ENCODE results near the gene XRCC5. TPM values are rescaled to one million over a fixed set of nuclear protein-coding genes. Genes with fewer than 3 reads are reported as not detected.

XRCC5 gene
- total RNA-seq, 5 donors from 2014 or later (not counting 1 experiment from before 2014, with no cell fraction given): 187 to 219 (median 202) TPM

- WGBS (ENCODE audit: insufficient coverage): no CpG with 5 or more reads among the region's 3 CpGs
- Histone ChIP-seq H3K27me3 (replicated peaks in 1 of 2; ENCODE audit: control insufficient read depth in 2 of 2, extremely low read depth in 1 of 2, insufficient read depth in 2 of 2, low read length in 1 of 2) (no peaks in the 10 kb centered on the region), H3K4me1 (ENCODE audit: control insufficient read depth in 1 of 2, extremely low read depth in 1 of 2, insufficient read depth in 2 of 2, low read length in 2 of 2) (peaks cover 5% of the 10 kb centered on the region in 2 experiments), H3K27ac (ENCODE audit: low read length) (no peak overlapping the region), H3K36me3 (ENCODE audit: control insufficient read depth in 2 of 2, extremely low read depth in 1 of 2, insufficient read depth in 1 of 2, low read length in 1 of 2) (peaks cover 0 to 14% of the 10 kb centered on the region in 2 donors), H3K9me3 (no peaks in the 10 kb centered on the region), H3K4me3 (ENCODE audit: control insufficient read depth in 1 of 2, extremely low read depth in 1 of 2, low read length in 1 of 2) (no peak overlapping the region)
- ATAC-seq (replicated peaks in 1 of 4) (no peak), DNase-seq (no peak)
- Mint-ChIP-seq H3K4me3 (no peak overlapping the region), H3K27me3 (no peaks in the 10 kb centered on the region), H3K36me3 (peaks cover 16% of the 10 kb centered on the region), H3K9me3 (no peaks in the 10 kb centered on the region), H3K27ac (no peak overlapping the region), H3K4me1 (peaks cover 11 to 16% (median 11%) of the 10 kb centered on the region in 3 donors)
- CTCF ChIA-PET: interaction anchor here in 1 of 2 donors (1.1 kb wide), 1 partner anchor 9 kb away, joined by 3 read pairs; no protein-coding TSS in a partner anchor
- POLR2A ChIA-PET: no interaction called here
Measured at GRCh38 chr2:216104691-216105090, 4.5 kb upstream of the XRCC5 start.

GRCh38 chr2:216107320-216107719 lies 1.8 kb upstream of the XRCC5 start:
- peaks cover 0 to 12% of the 10 kb centered on the region in 2 donors for H3K36me3 ChIP-seq (ENCODE audit: control insufficient read depth in 2 of 2, extremely low read depth in 1 of 2, insufficient read depth in 1 of 2, low read length in 1 of 2)
- H3K4me1 ChIP-seq (ENCODE audit: control insufficient read depth in 1 of 2, extremely low read depth in 1 of 2, insufficient read depth in 2 of 2, low read length in 2 of 2): peaks cover 12 to 24% of the 10 kb centered on the region in 2 experiments
- H3K27ac ChIP-seq (ENCODE audit: low read length): no peak overlapping the region
- no peak overlapping the region for H3K27ac Mint-ChIP-seq
- ChIA-PET CTCF (interaction anchor here (0.5 to 0.6 kb wide), 3 partner anchors 23 to 391 kb away, joined by 3 to 4 read pairs (median 3); partner anchors contain the start of gene RPL37A (in 1 of the 2)), POLR2A (interaction anchor here (0.8 to 1.1 kb wide), 2 partner anchors 23 to 213 kb away, joined by 3 to 4 read pairs; no protein-coding TSS in a partner anchor)
- H3K27me3 Mint-ChIP-seq: no peaks in the 10 kb centered on the region
- no CpG with 5 or more reads among the region's 8 CpGs for WGBS (ENCODE audit: insufficient coverage)
- no peaks in the 10 kb centered on the region for H3K27me3 ChIP-seq (replicated peaks in 1 of 2; ENCODE audit: control insufficient read depth in 2 of 2, extremely low read depth in 1 of 2, insufficient read depth in 2 of 2, low read length in 1 of 2)
- no peak for DNase-seq
- no peaks in the 10 kb centered on the region for H3K9me3 Mint-ChIP-seq
- no peak overlapping the region for H3K4me3 Mint-ChIP-seq
- H3K36me3 Mint-ChIP-seq: peaks cover 17% of the 10 kb centered on the region
- peaks cover 37 to 42% (median 37%) of the 10 kb centered on the region in 3 donors for H3K4me1 Mint-ChIP-seq
- no peak for ATAC-seq (replicated peaks in 1 of 4)
- no peak overlapping the region for H3K4me3 ChIP-seq (ENCODE audit: control insufficient read depth in 1 of 2, extremely low read depth in 1 of 2, low read length in 1 of 2)
- no peaks in the 10 kb centered on the region for H3K9me3 ChIP-seq

GRCh38 chr2:216107760-216108159 lies 1.4 kb upstream of the XRCC5 start:
- DNase-seq (no peak), ATAC-seq (replicated peaks in 1 of 4) (no peak)
- H3K27ac Mint-ChIP-seq: no peak overlapping the region
- ChIA-PET POLR2A (interaction anchor here (0.6 to 1.1 kb wide), 4 partner anchors 10 to 250 kb away, joined by 3 to 4 read pairs (median 4); no protein-coding TSS in a partner anchor), CTCF (interaction anchor here (0.5 to 1.0 kb wide), 4 partner anchors 23 to 391 kb away, joined by 3 read pairs; partner anchors contain the start of gene RPL37A (in 1 of the 2))
- no peak overlapping the region for H3K27ac ChIP-seq (ENCODE audit: low read length)
- WGBS (ENCODE audit: insufficient coverage): 100% methylated on average over 6 of the region's 13 CpGs
- H3K27me3 ChIP-seq (replicated peaks in 1 of 2; ENCODE audit: control insufficient read depth in 2 of 2, extremely low read depth in 1 of 2, insufficient read depth in 2 of 2, low read length in 1 of 2): no peaks in the 10 kb centered on the region
- H3K4me1 ChIP-seq (ENCODE audit: control insufficient read depth in 1 of 2, extremely low read depth in 1 of 2, insufficient read depth in 2 of 2, low read length in 2 of 2): peaks cover 13 to 24% of the 10 kb centered on the region in 2 experiments
- peaks cover 22% of the 10 kb centered on the region for H3K36me3 Mint-ChIP-seq
- no peak overlapping the region for H3K4me3 ChIP-seq (ENCODE audit: control insufficient read depth in 1 of 2, extremely low read depth in 1 of 2, low read length in 1 of 2)
- H3K27me3 Mint-ChIP-seq: no peaks in the 10 kb centered on the region
- H3K9me3 ChIP-seq: no peaks in the 10 kb centered on the region
- H3K4me1 Mint-ChIP-seq: peaks cover 41 to 46% (median 42%) of the 10 kb centered on the region in 3 donors
- H3K9me3 Mint-ChIP-seq: no peaks in the 10 kb centered on the region
- H3K36me3 ChIP-seq (ENCODE audit: control insufficient read depth in 2 of 2, extremely low read depth in 1 of 2, insufficient read depth in 1 of 2, low read length in 1 of 2): peaks cover 0 to 16% of the 10 kb centered on the region in 2 donors
- H3K4me3 Mint-ChIP-seq: no peak overlapping the region

DNA sequence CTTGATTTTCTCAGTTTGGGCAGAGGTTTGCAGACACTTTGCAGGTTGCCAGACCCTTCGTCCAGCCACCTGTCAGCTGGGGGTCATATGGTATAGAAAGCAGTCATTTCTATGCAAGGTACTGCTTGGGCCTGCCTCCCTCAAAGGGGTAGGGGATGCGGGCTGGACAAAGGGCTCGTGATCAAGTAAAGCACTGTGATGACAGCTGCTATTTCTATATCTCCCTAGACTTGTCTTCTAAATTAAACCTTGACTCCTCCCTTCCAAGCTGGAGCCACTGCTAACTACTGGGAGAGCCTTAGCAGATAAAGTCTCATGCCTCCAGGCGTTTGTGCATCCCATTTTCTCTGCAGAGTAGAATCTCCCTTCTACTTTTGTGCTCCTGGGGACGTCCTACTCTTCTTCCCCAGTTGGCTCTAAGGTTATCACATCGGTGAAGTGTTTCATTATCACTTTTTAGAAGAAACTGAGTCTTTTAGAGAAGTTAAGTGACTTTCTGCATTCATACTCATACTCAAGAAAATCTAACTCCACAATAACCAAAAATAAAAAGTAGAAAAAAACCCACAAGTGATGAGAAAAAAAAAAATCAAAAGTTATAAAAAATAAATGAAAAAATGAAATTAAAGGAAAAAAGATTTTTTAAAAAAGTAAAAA lies 710 bp upstream of the XRCC5 start:
- WGBS (ENCODE audit: insufficient coverage): 93% methylated on average over 4 of the region's 6 CpGs

GRCh38 chr2:216109962-216110614 lies 940 bp downstream of the XRCC5 start:
- WGBS (ENCODE audit: insufficient coverage): 0% methylated on average over 1 of the region's 10 CpGs
- ChIA-PET POLR2A (interaction anchor here (0.6 to 2.0 kb wide), 6 partner anchors 9 to 98 kb away, joined by 3 to 8 read pairs (median 4); no protein-coding TSS in a partner anchor), CTCF (interaction anchor here (0.6 to 3.8 kb wide), 21 partner anchors 10 to 388 kb away, joined by 3 to 16 read pairs (median 4); partner anchors contain the start of genes PECR (in 2 of the 2), SMARCAL1 (in 1 of the 2) and TMEM169 (in 1 of the 2))
- peak overlapping the region; percentile 100 for H3K27ac Mint-ChIP-seq
- H3K36me3 ChIP-seq (ENCODE audit: control insufficient read depth in 2 of 2, extremely low read depth in 1 of 2, insufficient read depth in 1 of 2, low read length in 1 of 2): peaks cover 5 to 34% of the 10 kb centered on the region in 2 donors
- H3K9me3 ChIP-seq: no peaks in the 10 kb centered on the region
- peaks cover 41% of the 10 kb centered on the region for H3K36me3 Mint-ChIP-seq
- peak overlapping the region; percentile 95 for H3K27ac ChIP-seq (ENCODE audit: low read length)
- ATAC-seq (replicated peaks in 1 of 4) (no peak), DNase-seq (peak in 2 of 35 experiments; percentile 18 to 62)
- peak overlapping the region; percentile 99 for H3K4me3 ChIP-seq (ENCODE audit: control insufficient read depth in 1 of 2, extremely low read depth in 1 of 2, low read length in 1 of 2)
- H3K27me3 Mint-ChIP-seq: no peaks in the 10 kb centered on the region
- H3K9me3 Mint-ChIP-seq: no peaks in the 10 kb centered on the region
- H3K4me1 Mint-ChIP-seq: peaks cover 65 to 70% (median 65%) of the 10 kb centered on the region in 3 donors
- peaks cover 27 to 31% of the 10 kb centered on the region in 2 experiments for H3K4me1 ChIP-seq (ENCODE audit: control insufficient read depth in 1 of 2, extremely low read depth in 1 of 2, insufficient read depth in 2 of 2, low read length in 2 of 2)
- no peaks in the 10 kb centered on the region for H3K27me3 ChIP-seq (replicated peaks in 1 of 2; ENCODE audit: control insufficient read depth in 2 of 2, extremely low read depth in 1 of 2, insufficient read depth in 2 of 2, low read length in 1 of 2)
- peak overlapping the region; percentile 98 to 100 (median 100) for H3K4me3 Mint-ChIP-seq

More for the DNA sequence above, 710 bp upstream of the XRCC5 start:
- Histone ChIP-seq H3K27me3 (replicated peaks in 1 of 2; ENCODE audit: control insufficient read depth in 2 of 2, extremely low read depth in 1 of 2, insufficient read depth in 2 of 2, low read length in 1 of 2) (no peaks in the 10 kb centered on the region), H3K9me3 (no peaks in the 10 kb centered on the region), H3K4me1 (ENCODE audit: control insufficient read depth in 1 of 2, extremely low read depth in 1 of 2, insufficient read depth in 2 of 2, low read length in 2 of 2) (peaks cover 17 to 25% of the 10 kb centered on the region in 2 experiments), H3K36me3 (ENCODE audit: control insufficient read depth in 2 of 2, extremely low read depth in 1 of 2, insufficient read depth in 1 of 2, low read length in 1 of 2) (peaks cover under 1 to 23% of the 10 kb centered on the region in 2 donors), H3K4me3 (ENCODE audit: control insufficient read depth in 1 of 2, extremely low read depth in 1 of 2, low read length in 1 of 2) (peak overlapping the region in 1 of 2 donors; percentile 99), H3K27ac (ENCODE audit: low read length) (peak overlapping the region; percentile 95)
- POLR2A ChIA-PET: interaction anchor here (0.6 to 2.0 kb wide), 8 partner anchors 10 to 249 kb away, joined by 3 to 8 read pairs (median 4); no protein-coding TSS in a partner anchor
- CTCF ChIA-PET: interaction anchor here (0.5 to 3.8 kb wide), 4 partner anchors 14 to 107 kb away, joined by 3 to 16 read pairs (median 4); no protein-coding TSS in a partner anchor
- Mint-ChIP-seq H3K9me3 (no peaks in the 10 kb centered on the region), H3K4me1 (peaks cover 48 to 53% (median 48%) of the 10 kb centered on the region in 3 donors), H3K27me3 (no peaks in the 10 kb centered on the region), H3K36me3 (peaks cover 28% of the 10 kb centered on the region), H3K4me3 (peak overlapping the region; percentile 98 to 100 (median 100)), H3K27ac (peak overlapping the region; percentile 50 to 100)
- peak in 1 of 35 experiments; percentile 16 for DNase-seq
- no peak for ATAC-seq (replicated peaks in 1 of 4)

Measured in T-cell (primary cell).